ENCODE measurements around the gene SIGLEC15.

The SIGLEC15 gene

DNA sequence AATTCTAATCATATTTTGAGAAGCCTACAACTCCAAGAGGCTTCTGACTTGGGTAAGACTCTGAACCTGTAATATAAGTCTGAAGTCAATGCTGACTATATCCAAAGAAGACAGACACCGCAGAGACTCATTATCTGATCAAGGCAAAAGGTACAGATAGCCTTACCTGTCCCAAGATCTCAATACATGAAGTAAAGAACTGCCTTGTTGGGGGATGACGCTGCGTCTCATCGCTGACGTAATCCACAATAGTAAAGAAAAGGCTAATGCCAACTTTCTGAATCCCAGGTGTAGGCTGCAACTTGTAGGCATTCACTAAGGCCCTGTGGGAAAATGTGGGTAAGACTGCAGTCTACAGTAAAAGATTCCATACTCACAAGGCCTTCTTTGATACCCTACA, 62.1 kb downstream of the SIGLEC15 start:
- DNase-seq = no peak

DNA sequence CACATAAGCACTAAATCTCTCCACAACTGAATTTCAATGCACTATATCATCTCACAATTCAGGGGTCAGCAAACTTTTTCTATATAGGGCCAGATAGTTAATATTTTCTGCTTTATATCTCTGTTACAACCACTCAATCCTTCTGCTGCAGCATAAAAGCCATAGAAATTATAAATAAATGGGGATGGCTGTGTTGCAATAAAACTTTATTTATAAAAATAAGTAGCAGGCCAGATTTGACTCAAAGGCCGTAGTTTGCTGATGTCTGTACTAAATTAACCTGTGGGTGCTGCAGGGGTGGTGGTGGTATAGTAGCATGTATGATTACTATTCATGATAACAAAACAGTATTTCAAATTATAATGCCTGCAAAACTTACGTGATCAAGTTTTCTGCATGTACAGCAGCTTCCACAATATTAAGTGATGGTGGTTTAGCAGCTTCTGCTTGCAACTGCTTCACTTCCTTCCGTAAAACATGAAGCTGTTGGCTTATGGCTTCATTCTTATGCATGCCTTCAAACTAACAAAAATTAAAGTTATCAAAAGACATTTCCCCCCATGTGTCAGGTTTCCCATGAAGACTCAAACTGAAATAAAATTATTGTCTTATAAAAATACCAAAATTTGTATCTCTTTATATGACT, 64.1 kb downstream of the SIGLEC15 start:
- DNase-seq = no peak

DNA sequence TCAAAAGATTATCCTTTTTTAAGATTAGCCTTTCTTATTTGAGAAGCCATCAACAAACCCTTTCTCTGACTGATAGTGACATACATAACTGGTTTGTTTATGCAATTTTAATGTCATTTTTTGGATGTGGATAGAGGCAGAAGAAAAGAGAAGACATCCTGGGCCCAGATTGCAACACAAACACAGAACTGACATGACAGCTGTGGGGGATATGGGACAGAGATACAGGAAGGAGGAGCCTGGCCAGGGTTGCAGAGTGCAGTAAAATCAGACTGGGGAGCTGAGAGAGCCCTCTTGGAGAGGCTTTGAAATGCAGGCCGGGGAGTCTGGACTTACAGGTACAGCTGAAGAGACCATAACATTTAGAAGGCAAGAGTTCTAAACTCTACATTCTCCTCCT, 65.1 kb downstream of the SIGLEC15 start:
- DNase-seq = no peak

DNA sequence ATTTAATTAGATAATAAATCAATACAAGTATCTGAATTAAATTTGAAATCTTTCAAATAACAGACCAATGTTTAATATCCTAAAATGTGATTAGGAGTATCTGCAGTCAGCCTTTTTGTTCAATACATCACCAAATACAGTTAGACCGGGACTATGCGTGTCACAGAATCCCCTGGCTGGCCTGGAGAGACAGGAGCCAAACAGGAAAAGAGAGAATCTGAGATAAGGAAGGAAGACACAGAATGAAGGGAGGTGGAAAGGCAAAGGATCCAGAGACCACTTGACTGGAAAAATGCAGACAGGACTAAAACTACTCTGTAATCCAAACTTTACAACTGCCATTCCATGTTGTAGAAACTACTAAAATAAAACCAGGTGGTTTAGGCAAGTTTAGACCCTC, 66.3 kb downstream of the SIGLEC15 start:
- DNase-seq = no peak
